OCI-M2 (cell line): ENCODE measurements around the gene FBXW11.

Experiments used
- DNase-seq: peaks from one replicate; lab custom pipeline; 2025; ENCODE audit not compliant: unreplicated experiment; lab: John Stamatoyannopoulos, UW

FBXW11 gene

DNA sequence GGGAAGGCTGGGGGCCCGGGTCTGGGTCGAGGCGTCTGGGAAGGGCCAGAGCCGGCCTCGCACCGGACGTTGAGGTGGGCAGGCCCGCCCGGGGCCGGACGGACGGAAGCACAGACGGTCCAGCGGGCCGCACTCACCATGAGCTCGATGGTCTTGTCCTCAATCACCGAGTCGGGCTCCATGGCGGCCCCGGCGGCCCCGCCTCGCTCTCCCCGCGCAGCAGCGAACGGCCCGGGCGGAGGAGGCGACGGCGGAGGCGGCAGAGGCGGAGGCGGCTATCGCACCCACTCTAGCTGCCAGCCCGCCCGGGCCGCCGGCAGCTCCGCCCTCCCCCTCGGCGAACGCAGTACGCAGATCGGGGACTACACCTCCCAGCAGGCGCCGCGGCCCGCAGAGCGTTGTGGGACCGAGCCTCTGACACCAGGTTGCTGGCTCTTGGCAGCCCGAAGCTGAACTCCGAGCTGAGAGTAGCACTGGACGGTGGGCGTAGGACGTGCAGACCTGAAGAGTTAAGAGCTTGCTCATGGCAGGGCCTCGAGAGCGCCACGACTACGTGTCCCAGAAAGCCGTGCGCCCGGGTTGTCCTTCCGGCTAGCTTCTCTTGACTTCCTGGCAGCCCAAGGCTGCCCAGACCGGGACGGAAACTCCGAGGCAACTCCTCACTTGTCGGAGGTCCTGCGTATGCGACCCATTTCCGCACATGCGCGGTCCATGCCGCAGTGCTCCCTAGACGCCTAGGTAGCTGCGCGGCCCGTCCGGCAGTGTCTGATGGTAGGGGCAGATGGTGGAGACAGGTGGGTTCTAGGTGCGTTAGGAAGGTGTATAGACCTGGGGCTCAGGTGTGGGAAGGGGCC is at the start of gene FBXW11:
Gene FBXW11, minus strand, starts transcription at position 318 of the 854 bp plus-strand sequence. Its CDS starts 136 bp downstream, at position 182.
- peak; percentile 79 for DNase-seq

DNA sequence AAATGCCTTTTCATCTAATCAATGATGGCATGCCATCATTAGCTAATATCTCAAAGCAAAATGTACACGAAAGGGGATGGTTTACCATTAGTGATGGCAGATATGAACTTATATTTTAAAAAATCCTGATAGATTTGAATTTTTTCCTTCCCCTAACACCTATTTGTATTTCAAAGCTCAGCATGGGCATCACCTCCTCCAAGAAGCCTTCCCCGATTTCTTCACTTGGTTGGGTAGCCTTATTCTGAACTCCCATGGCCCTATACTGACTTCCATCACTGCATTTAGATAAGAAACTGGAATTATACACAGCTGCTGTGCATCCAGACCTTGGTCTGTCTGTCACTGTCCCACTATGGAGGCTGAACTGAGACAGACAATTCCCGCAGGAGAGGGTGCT is 49.6 kb upstream of the FBXW11 start:
- no peak for DNase-seq

DNA sequence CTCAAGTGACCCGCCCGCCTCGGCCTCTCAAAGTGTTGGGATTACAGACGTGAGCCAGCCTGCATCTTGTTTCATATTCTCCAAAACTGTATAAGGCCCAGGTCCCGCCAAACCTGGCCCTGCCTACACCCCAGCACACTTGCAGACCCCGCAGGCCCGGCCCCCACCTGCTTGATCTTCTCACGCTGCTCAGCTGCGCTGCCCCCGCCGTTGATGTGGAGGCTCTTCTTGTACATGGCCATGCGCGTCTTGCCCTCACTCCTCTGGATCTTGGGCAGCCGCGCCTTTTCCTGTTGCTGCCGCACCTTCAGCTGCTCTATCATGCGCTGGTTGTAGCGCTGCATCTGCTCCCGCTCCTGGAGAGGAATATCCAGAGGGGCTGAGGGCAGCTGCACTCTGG is 49.0 kb upstream of the FBXW11 start:
- no peak for DNase-seq

DNA sequence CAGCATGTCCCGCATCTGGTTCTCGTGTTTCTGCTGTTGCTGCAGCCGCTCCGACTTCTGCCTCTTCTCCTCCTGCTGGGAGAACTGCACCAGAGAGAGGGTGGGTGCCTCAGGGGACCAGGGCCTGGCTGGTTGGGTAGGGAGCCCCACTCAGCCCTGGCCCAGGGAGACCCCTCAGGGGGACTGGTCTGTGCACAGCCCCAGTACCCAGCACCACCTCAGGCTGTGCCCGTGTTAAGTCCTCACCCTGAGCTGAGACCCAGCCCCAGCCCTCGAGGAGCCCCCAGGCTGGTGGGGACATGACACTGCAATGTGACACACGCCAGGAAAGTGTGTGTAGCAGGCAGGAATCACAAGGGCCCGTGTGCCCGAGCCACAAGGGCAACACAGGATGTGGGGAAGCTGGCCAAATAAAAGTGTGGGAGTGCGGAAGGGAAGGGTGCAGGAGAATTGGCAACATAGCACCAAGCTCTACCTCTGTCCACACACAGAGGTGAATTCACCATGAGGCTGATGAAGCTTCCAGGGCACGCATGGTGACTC is 48.2 kb upstream of the FBXW11 start:
- no peak for DNase-seq

DNA sequence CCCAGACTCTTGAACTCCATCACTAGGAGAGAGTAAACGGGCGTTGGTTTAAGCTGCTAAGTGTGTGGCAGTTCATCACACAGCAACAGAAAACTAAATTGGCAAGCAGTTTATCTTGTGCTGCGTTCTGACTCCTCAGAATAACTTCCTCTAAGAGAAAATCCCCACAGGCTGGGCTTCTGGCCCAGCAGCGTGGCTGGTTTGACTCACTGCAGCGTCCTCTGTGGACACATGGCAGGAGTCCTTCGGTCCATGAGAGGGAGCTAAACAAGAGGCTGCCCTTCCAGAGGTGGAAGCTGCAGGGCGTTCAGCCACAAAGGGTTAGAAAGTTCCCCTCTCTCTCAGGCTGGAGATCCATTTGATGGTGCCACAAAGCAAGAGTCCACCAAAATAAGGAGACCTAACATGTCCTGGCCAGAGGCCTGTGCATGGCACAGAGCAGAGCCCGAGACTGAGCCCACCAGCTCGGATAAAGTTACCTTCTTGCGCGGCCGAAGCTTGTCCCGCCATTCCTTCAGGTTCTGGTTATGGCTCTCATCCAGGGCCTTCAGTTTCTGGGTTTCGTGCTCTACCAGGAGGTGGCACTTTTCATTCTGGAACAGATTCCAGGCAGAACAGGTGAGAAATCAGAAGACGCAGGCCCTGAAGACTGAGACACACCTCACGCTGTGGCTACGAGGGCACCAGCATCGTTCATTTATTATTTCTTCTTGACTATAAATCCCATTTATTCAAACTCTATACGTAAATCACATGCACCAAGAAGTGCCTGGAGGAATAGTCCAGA is 46.2 kb upstream of the FBXW11 start:
- no peak for DNase-seq

DNA sequence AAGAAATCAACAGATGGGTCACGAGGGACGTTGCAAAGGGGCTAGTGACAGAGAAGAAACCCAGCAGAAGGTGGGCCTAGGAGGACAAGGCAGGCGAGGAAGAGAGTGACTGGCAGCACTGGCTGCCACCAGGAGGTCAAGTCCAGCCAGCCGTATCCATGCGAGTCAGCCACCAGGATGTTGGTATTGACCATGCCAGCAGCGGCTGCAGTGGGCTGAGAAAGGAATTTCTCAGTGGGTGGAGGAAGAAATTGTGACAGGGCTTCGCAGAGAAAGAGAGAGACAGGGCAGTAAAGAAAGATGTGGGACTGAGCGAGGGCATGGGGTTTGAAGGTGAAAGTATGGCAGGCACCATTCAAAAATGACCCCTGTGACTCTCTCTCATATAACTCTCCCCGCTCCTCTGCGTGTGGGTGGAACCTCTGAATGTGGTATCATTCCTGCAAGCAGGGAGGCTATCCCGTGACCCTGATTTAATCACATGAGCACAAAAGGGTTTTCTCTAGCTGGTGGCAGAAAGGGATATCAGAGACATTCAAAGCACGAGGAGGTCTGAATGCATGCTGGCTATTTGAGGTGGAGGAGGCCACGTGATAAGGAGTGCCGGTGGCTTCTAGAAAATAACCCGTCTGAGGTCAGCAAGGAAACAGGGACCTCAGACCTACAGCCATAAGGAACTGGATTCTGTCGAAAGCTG is 45.4 kb upstream of the FBXW11 start:
- DNase-seq: no peak

DNA sequence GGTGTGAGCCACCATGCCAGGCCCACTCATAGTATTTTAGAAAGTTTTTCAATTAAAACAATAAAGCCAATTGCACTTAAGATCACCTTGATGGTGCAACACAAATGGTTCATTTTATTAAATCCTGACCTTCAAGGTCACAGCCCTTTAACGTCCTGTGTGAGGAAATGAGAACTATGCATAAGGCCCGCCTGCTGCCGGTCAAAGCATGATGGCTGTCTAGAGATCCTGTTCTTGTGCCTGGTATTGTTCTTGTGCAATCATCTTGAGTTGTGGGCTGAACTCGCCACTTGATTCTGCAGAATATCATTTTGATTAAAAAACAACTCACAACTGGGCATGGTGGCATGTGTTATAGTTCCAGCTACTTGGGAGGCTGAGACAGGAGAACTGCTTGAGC is 43.6 kb upstream of the FBXW11 start:
- DNase-seq: no peak

DNA sequence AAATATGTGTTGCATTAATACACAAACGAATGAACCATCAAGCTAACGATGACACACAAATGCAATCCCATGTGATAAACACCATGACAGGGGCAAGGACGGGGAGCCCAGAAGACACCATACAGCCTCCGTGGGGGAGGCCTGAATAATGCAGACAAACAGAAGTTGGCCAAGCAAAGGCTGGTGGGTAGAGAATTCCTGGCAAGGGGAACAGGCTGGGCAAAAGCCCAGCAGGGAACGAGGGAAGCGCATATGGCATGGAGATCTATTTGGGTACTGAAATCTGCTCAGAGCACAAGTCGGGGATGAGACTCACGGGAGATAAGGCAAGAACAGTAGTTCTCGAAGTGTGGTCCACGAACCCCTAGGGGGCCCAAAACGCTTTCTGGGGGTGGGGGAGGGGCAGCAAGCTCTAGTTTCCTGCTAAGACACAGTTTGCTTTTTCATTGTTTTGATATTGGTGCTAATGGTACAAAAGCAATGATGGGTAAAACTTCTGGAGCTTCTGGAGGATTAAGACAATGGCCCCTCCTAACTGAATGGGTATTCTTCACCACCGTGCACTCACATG is 42.9 kb upstream of the FBXW11 start:
- no peak for DNase-seq

DNA sequence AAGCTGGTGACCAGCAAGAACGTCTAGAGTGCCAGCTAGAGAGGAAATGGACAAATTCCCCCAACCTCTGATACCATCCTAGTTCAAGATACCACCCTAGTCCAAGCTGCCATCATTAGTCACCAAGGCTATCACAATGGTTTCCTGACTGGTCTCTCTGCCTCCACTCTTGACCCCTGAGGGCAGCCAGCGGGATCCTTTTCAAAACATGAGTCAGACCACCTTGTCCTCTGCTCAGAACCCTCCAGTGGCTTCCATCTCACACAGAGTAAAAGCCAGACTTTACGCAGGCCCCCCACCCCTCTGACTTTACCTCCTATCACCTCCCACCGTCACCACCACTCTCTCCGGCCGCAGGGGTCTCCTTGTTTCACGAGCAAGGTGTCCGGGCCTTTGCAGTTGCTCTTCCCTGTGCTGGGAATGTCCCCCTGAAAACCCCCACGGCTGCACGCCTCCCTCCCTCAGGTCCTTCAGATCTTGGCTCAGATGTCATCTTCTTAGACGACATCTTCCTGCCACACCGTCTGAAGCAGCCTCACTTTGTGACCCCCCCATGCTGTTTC is 42.2 kb upstream of the FBXW11 start:
- DNase-seq: no peak

DNA sequence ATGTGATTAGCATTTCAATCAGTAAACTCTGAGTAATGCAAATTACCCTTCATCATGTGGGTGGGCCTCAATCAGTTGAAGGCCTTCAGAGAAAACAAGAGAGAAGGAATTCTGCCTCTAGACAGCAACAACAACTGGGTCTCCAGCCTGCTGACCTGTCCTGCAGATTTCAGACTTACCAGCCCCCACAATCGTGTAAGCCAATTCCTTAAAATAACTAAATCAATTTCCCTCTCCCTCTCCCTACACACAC is 41.7 kb upstream of the FBXW11 start:
- DNase-seq: no peak

DNA sequence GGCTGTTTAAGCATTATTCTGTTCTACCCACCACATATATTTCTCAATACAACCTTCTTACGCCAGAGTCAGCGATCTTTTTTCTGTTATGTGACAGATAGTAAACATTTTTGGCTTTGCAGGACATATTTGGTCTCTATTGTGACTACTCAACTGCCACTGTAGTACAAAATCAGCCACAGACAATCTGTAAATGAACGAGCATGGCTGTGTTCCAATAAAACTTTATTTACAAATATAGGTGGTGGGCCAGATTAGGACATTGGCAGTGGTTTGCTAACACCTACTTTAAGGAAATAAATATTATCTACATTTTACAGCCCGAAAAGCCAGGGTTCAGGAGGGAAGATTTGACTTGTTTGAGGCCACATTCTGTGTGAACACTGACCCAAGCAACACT is 40.2 kb upstream of the FBXW11 start:
- DNase-seq: no peak

DNA sequence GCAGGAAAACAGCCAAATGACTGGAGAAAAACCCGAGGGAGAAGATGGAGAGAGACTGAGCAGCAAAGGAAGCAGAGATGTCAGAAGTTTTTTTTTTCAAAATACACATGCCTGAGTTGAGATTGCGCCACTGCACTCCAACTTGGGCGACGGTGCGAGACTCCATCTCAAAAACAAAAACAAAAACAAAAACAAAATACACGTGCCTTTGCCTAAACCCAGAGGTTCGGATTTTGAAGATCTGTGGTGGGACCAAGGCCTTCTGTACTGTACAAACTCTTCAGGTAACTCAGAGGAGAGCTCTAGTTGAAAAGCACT is 38.8 kb upstream of the FBXW11 start:
- no peak for DNase-seq

DNA sequence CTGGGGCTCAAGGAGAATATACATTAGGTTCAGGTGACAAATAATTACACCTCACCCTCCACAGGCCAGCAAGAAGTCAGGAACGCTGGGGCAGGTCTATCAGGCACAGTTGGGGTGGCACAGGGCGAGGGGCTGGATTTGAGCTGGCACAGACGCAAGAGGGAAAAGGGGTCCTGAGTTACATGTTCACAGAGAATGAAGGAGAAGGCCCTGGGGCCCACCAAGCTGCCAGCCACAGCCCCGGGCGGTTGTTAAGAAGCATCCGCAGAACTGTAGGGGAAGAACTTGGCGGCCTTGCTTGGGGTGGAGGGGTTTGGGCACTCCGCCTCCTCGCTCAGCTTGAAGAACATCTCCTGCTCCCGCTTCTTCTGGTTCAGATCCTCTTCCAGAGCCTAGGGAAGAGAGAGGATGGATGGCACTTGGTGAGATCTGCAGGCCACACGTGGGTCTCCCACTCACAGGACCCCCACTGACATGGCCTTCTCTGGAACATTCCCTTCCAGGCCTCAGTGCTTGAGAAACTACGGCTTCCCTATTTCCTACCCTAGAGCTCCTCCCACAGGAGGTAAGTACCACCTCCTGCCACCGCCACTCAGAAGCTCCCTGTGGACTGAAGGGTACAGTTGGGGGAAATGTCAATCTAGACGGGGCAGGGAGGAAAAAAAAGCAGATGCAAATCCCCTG is 38.3 kb upstream of the FBXW11 start:
- no peak for DNase-seq

DNA sequence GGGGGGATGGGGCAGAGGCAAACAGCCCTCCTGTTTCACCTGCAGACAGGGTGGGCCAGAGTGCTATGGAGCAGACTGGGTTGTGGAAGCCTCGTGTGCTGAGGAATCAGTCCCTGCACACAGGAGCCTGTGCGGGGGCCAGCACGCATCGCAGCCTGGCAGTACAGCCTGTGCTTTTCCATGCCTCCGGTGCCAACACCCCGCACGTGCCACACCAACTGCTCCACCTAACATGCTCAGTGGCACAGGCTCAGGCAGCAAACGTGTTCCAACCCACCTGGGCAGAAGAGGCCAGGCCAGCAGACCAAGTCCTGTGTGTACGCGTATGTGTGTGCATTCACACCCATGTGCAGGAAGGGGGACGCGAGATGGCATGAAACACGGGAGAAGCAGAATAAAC is 37.4 kb upstream of the FBXW11 start:
- DNase-seq: no peak

DNA sequence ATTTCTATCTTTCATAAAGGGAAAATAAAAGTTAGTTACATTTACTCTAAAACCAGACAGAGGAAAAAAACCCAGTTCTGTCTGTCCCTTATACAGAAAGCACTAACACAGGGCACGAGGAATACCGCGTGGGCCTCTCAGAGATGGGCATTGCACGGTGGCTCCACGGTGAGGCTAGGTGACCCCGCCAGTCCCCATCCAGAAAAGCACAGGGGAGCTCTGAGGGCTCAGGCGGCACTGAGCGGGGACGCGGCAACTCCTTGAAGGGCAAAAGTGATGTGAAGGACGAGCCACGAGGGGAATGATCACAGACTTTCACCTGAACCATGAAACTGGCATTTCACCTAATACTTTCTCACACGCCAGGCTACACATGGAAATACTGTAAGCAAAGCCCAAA is 35.7 kb upstream of the FBXW11 start:
- no peak for DNase-seq

DNA sequence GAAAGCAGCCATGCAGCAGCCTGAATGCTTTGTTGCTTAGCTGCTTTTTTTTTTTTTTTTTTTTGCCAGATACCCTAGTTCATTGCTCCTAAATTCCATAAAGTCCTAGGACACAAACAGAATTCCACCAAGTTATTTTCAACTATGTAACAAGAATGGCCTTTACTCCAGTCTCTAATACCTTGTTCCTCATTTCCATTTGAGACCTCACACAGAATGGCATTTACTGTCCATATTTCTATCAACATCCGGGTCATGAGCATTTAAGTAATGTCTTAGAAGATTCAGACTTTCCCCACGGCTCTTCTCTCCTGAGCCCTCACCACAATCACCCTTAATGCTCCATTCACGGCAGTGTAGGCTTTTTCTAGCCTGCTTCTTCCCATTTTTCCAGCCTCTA is 31.7 kb upstream of the FBXW11 start:
- DNase-seq: no peak

DNA sequence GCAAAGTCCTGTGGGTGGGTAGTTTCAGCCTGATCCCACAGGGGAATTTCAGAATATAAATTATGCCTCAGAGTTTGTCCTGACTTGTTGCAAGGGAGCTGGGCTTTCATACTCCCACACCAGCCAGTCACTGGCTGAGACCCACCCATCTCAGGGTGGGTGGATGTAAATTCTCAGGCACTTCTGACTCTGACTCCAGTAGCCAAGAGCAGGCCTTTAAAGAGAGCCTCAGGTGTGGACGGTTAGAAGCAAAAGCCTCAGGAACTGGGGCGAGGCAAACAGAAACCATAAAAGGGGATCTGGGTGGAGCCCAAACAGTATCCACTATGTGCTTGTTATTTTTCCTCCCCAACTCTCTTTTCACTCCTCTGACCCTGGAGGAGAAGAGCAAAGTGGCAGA is 28.6 kb upstream of the FBXW11 start:
- no peak for DNase-seq

DNA sequence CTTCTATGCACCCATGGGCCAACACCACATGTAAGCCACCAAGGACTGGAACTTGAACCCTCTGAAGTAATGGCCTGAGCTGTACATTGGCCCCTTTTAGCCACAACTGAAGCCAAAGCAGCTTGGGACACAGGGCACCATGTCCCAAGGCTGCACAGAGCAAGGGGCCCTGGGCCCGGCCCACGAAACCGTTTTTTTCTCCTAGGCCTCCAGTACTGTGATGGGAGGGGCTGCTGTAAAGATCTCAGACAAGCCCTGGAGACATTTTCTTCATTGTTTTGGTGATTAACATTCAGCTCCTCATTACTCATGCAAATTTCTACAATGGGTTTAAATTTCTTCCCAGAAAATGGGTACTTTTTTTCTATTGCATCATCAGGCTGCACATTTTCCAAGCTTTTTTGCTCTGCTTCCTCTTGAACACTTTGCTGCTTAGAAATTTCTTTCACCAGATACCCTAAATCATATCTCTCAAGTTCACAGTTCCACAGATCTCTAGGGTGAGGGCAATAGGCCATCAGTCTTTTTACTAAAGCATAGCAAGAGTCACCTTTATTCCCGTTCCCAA is 25.5 kb upstream of the FBXW11 start:
- DNase-seq: no peak

DNA sequence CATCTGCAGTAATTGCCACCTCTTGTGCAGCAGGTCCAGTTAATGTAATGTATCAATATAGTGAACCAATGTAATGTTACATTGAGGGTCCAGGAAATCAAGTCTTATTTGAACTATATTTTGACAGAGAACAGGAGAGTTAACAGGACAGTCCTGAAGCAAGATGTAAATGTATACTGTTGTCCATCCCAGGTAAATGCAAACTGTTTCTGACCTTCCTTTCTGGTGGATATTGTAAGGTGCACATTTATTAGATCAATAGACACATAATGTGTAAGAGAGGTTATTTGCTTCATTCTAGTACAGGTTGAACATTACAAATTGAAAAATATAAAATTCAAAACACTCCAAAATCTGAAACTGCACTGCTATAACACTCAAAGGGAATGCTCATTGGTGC is 23.4 kb upstream of the FBXW11 start:
- no peak for DNase-seq

DNA sequence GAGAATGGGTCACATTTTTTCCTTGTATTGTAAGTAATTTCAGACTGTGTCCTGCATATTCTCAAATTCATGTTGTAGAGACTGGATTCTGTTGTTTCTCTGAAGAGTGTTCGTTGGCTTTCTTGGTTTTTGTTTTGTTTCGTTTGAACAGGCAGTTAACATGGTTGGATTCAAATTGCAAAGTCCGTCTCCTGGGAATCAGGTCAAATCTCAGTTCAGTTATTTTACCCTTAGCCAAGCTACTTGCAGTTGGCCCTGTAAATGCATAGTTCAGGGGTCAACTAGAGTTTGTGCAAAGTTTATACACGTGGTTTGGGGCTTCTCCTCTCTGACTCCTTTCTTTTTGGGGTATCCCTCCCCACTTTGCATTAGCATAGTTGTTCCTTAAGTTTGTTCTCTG is 21.7 kb upstream of the FBXW11 start:
- no peak for DNase-seq
